ENCODE results near the gene CYTH1.

Gene CYTH1

DNA sequence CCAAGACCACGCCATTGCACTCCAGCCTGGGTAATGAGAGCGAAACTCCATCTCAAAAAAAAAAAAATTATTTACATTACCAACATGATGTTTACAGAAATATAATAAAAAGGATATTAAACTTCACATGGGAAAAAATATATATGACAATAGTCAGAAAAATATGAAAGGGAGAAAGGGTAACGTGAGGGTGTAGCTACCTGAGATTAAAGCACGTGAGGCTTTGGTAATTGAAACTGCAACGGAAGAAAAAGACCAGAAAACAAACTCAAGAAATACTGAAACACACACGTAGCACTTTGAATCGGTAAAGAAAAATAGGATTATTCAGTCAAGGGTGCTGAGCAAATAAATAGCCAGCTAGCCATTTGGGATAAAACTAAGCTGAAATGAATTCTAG, 53.6 kb downstream of the CYTH1 start:
- H3K4me3 ChIP-seq (ENCODE audit: insufficient read length, low read depth) = no peak overlapping the region
- H3K4me1 ChIP-seq (ENCODE audit: insufficient read depth, insufficient read length) = peaks cover 11% of the 10 kb centered on the region
- H3K9ac ChIP-seq (ENCODE audit: insufficient read length, low read depth) = no peak overlapping the region
- no peak for DNase-seq (ENCODE audit: low read depth, low spot score)
- H3K9me3 ChIP-seq (ENCODE audit: insufficient read depth, low read length) = no peaks in the 10 kb centered on the region
- H3K27me3 ChIP-seq (ENCODE audit: insufficient read depth, insufficient read length) = no peaks in the 10 kb centered on the region
- TF ChIP-seq ZNF274 (IDR thresholded peaks at IDR 0.05; ENCODE audit: low read depth, low read length) (no peak), SUZ12 (IDR thresholded peaks at IDR 0.05; ENCODE audit: extremely low read depth, insufficient read depth, insufficient read length) (no peak), YY1 (IDR thresholded peaks at IDR 0.05; ENCODE audit: insufficient read depth, insufficient read length) (no peak)
- H3K36me3 ChIP-seq (ENCODE audit: insufficient read depth, insufficient read length, low read length) = no peaks in the 10 kb centered on the region

DNA sequence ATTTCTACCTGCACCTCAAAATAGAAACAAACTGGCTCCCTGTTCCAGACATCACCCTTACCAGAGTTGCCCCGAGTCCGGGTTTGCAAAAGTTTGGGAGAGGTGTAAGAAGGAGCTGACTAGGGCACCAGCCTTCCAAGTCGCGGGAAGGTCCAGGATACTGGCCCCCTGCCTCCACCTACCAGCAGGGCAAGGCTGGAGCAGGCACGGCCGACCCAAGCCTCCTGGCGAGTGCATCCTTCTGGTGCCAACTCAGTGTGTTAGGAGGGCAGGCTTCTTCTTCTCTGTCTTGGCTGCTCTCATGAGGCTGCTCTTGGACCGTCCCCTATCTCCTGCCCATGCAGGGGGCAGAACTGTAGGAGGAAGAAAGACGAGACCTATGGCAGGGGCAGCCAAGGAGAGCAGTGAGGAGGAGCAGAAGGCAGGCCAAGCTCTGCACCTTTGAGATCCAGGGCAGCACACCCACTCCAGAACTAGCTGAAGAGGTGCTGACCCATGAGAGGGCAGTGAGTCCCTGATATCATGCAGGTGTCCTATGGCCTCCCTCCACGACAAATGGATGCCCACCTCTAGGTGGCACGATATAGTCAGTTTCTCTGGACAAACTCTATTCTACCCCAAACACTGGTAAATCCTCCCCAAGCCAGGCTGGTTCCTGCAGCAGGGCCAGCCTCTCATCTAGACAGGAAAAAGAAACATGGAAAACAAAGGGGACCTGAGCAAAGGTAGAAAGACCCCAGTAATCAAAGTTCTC, 54.4 kb downstream of the CYTH1 start:
- no peaks in the 10 kb centered on the region for H3K27me3 ChIP-seq (ENCODE audit: insufficient read depth, insufficient read length)
- no peak for DNase-seq (ENCODE audit: low read depth, low spot score)
- TF ChIP-seq YY1 (IDR thresholded peaks at IDR 0.05; ENCODE audit: insufficient read depth, insufficient read length) = no peak
- TF ChIP-seq ZNF274 (IDR thresholded peaks at IDR 0.05; ENCODE audit: low read depth, low read length) = no peak
- no peak for TF ChIP-seq SUZ12 (IDR thresholded peaks at IDR 0.05; ENCODE audit: extremely low read depth, insufficient read depth, insufficient read length)
- no peak overlapping the region for H3K9ac ChIP-seq (ENCODE audit: insufficient read length, low read depth)
- no peaks in the 10 kb centered on the region for H3K36me3 ChIP-seq (ENCODE audit: insufficient read depth, insufficient read length, low read length)
- no peaks in the 10 kb centered on the region for H3K9me3 ChIP-seq (ENCODE audit: insufficient read depth, low read length)
- H3K4me1 ChIP-seq (ENCODE audit: insufficient read depth, insufficient read length) = peaks cover 16% of the 10 kb centered on the region
- no peak overlapping the region for H3K4me3 ChIP-seq (ENCODE audit: insufficient read length, low read depth)

DNA sequence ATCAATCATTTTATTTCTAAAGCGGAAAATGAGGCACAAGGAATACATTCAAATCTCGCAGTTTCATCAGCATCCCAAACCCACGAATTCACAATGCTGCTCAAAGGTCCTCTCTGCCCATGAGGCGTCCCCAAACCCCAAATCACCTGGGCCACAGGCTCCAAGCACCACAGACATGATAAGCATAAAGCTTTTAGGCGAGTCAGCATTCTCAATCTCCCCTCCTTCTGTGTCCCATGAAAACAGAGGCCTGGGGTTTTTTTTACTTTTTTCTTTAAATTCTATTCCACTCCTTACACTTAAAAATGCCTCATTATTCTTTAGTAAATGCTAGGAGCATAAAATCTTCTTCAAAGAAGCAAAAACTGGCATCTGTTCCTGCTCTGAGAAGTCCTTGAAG, 55.0 kb downstream of the CYTH1 start:
- Histone ChIP-seq H3K36me3 (ENCODE audit: insufficient read depth, insufficient read length, low read length) (no peaks in the 10 kb centered on the region), H3K27me3 (ENCODE audit: insufficient read depth, insufficient read length) (no peaks in the 10 kb centered on the region), H3K4me3 (ENCODE audit: insufficient read length, low read depth) (no peak overlapping the region), H3K9me3 (ENCODE audit: insufficient read depth, low read length) (no peaks in the 10 kb centered on the region), H3K4me1 (ENCODE audit: insufficient read depth, insufficient read length) (peaks cover 20% of the 10 kb centered on the region), H3K9ac (ENCODE audit: insufficient read length, low read depth) (no peak overlapping the region)
- no peak for TF ChIP-seq YY1 (IDR thresholded peaks at IDR 0.05; ENCODE audit: insufficient read depth, insufficient read length)
- no peak for TF ChIP-seq SUZ12 (IDR thresholded peaks at IDR 0.05; ENCODE audit: extremely low read depth, insufficient read depth, insufficient read length)
- TF ChIP-seq ZNF274 (IDR thresholded peaks at IDR 0.05; ENCODE audit: low read depth, low read length) = no peak
- DNase-seq (ENCODE audit: low read depth, low spot score) = no peak

DNA sequence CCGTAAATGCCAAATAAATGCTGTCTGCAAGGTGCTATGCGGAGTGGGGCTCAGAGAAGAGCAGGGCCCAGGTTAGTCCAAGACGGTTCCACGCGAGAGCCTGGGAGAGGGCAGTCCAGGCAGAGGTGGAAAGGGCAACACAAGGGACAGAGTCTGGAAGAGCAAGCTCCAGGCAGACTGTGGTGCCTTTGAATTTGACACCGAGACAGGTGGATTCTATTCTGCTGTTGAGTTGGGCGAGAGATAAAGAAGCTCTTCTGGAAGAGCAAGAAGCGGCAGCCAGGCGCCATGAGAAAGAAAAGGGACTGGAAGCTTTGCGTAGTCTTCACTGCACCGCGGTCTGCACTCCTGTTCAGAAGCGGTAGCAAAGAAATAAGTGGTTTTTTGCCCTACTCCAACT, 55.6 kb downstream of the CYTH1 start:
- no peak for DNase-seq (ENCODE audit: low read depth, low spot score)
- Histone ChIP-seq H3K4me1 (ENCODE audit: insufficient read depth, insufficient read length) (peaks cover 20% of the 10 kb centered on the region), H3K9ac (ENCODE audit: insufficient read length, low read depth) (no peak overlapping the region), H3K9me3 (ENCODE audit: insufficient read depth, low read length) (no peaks in the 10 kb centered on the region), H3K36me3 (ENCODE audit: insufficient read depth, insufficient read length, low read length) (no peaks in the 10 kb centered on the region), H3K27me3 (ENCODE audit: insufficient read depth, insufficient read length) (no peaks in the 10 kb centered on the region), H3K4me3 (ENCODE audit: insufficient read length, low read depth) (no peak overlapping the region)
- TF ChIP-seq ZNF274 (IDR thresholded peaks at IDR 0.05; ENCODE audit: low read depth, low read length) (no peak), SUZ12 (IDR thresholded peaks at IDR 0.05; ENCODE audit: extremely low read depth, insufficient read depth, insufficient read length) (no peak), YY1 (IDR thresholded peaks at IDR 0.05; ENCODE audit: insufficient read depth, insufficient read length) (no peak)

DNA sequence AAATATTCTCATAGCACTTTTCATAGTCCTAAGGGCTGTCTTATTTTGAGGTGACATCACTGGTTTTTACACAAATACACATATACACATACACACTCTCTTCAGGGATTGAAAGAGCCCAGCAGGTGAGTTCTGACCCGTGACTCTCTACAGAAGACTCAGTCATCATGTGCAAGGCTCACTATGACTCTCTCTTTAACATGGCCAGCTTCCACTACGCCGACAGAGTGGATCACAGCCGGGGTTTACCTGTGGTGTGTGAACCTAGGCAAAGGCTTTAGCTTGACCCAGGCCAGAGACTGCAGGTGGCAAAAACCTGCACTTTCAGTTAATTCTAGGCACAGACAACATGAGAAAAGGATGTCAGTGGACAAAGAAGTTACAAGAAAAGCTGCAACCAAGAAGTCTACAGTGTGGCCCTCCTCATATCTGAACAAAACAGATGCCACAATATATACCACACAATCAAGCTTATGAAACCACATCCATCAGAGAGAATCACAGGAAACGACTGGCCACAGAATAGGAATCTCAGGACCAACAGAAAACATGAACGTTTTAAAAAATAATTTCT, 56.5 kb downstream of the CYTH1 start:
- no peak for TF ChIP-seq ZNF274 (IDR thresholded peaks at IDR 0.05; ENCODE audit: low read depth, low read length)
- TF ChIP-seq SUZ12 (IDR thresholded peaks at IDR 0.05; ENCODE audit: extremely low read depth, insufficient read depth, insufficient read length) = no peak
- no peak for TF ChIP-seq YY1 (IDR thresholded peaks at IDR 0.05; ENCODE audit: insufficient read depth, insufficient read length)
- Histone ChIP-seq H3K4me3 (ENCODE audit: insufficient read length, low read depth) (no peak overlapping the region), H3K27me3 (ENCODE audit: insufficient read depth, insufficient read length) (no peaks in the 10 kb centered on the region), H3K9me3 (ENCODE audit: insufficient read depth, low read length) (no peaks in the 10 kb centered on the region), H3K4me1 (ENCODE audit: insufficient read depth, insufficient read length) (peaks cover 20% of the 10 kb centered on the region), H3K9ac (ENCODE audit: insufficient read length, low read depth) (no peak overlapping the region), H3K36me3 (ENCODE audit: insufficient read depth, insufficient read length, low read length) (no peaks in the 10 kb centered on the region)
- DNase-seq (ENCODE audit: low read depth, low spot score) = no peak

DNA sequence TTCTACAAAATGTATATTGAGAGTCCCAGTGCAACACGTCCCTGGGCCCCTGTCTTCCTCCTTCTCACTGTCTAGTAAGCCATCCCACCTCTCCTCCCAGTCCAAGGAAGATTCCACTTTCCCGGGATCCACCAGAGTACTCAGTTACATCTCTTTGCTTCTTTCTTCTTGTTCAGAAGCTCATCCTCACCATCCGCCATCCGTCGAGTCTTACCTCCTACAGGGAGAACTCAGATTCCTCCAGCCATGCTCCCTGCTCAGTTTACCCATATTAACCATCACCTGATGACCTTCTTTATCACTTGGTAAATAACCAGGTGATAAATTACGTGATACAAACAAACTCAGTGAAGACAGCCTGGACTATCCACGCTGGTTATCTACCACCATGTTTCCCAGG, 57.1 kb downstream of the CYTH1 start:
- H3K27me3 ChIP-seq (ENCODE audit: insufficient read depth, insufficient read length) = no peaks in the 10 kb centered on the region
- H3K9me3 ChIP-seq (ENCODE audit: insufficient read depth, low read length) = no peaks in the 10 kb centered on the region
- peaks cover 20% of the 10 kb centered on the region for H3K4me1 ChIP-seq (ENCODE audit: insufficient read depth, insufficient read length)
- no peak overlapping the region for H3K9ac ChIP-seq (ENCODE audit: insufficient read length, low read depth)
- H3K36me3 ChIP-seq (ENCODE audit: insufficient read depth, insufficient read length, low read length) = no peaks in the 10 kb centered on the region
- no peak for DNase-seq (ENCODE audit: low read depth, low spot score)
- TF ChIP-seq SUZ12 (IDR thresholded peaks at IDR 0.05; ENCODE audit: extremely low read depth, insufficient read depth, insufficient read length) = no peak
- no peak for TF ChIP-seq YY1 (IDR thresholded peaks at IDR 0.05; ENCODE audit: insufficient read depth, insufficient read length)
- no peak for TF ChIP-seq ZNF274 (IDR thresholded peaks at IDR 0.05; ENCODE audit: low read depth, low read length)
- H3K4me3 ChIP-seq (ENCODE audit: insufficient read length, low read depth) = no peak overlapping the region

DNA sequence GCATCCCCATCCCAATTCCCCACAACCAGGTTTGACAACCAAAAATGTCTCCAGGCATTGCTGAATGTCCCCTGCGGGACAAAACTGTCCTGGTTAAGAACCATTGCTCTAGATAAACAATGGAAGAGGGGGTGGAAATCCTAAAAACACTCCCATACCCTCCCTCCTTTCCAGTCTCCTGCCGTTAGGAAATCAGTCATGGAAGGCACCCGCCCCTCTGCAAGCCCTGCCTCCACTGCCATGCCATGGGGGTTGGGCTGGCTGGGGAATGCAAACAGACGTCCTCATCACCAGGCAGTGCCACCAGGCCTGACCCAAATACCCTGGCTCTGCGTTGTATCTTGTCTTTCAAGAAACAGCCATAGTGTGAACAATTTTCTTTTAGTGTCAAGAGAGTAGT, 57.5 kb downstream of the CYTH1 start:
- Histone ChIP-seq H3K36me3 (ENCODE audit: insufficient read depth, insufficient read length, low read length) (no peaks in the 10 kb centered on the region), H3K9ac (ENCODE audit: insufficient read length, low read depth) (no peak overlapping the region), H3K4me1 (ENCODE audit: insufficient read depth, insufficient read length) (peaks cover 20% of the 10 kb centered on the region), H3K4me3 (ENCODE audit: insufficient read length, low read depth) (no peak overlapping the region), H3K9me3 (ENCODE audit: insufficient read depth, low read length) (no peaks in the 10 kb centered on the region), H3K27me3 (ENCODE audit: insufficient read depth, insufficient read length) (no peaks in the 10 kb centered on the region)
- TF ChIP-seq SUZ12 (IDR thresholded peaks at IDR 0.05; ENCODE audit: extremely low read depth, insufficient read depth, insufficient read length) (no peak), ZNF274 (IDR thresholded peaks at IDR 0.05; ENCODE audit: low read depth, low read length) (no peak), YY1 (IDR thresholded peaks at IDR 0.05; ENCODE audit: insufficient read depth, insufficient read length) (no peak)
- DNase-seq (ENCODE audit: low read depth, low spot score) = no peak
